ENCODE measurements around the gene CDK5. TPM values are rescaled to one million over a fixed set of nuclear protein-coding genes. Genes with fewer than 3 reads are reported as not detected.
"Not testable (repeated sequence)": the region's sequence is repeated elsewhere in the genome, so short reads cannot be mapped to it uniquely, and the experiment has no call there.

CDK5 gene
- polyA plus RNA-seq, 12 donors: 7.7 to 12.7 (median 8.8) TPM; not detected in 2

DNA sequence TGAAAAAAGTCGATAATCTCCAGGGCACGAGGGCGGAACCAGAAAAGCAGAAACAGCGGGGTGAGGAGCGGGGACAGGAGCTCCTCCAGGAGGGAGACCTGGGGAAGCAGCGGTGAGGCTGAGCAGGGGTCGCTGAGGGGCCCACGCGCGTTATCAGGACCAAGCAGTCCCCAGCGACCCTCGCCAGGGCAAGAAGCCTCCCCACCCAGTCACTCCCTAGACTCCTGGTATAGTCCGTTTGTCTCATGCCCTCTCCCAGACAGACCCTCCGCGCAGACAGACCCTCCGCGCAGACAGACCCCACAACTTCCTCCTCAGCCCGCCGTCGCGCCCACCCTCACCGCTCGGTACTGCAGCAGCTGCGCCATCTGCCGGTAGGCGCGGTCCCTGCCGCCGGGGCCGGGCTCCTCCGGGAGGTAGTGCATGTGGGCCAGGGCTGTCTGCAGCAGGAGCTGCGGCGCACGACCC, 39.7 kb downstream of the CDK5 start:
- DNase-seq: no peak

GRCh38 chr7:151017370-151017952, 40.2 kb downstream of the CDK5 start:
- no peak for DNase-seq

DNA sequence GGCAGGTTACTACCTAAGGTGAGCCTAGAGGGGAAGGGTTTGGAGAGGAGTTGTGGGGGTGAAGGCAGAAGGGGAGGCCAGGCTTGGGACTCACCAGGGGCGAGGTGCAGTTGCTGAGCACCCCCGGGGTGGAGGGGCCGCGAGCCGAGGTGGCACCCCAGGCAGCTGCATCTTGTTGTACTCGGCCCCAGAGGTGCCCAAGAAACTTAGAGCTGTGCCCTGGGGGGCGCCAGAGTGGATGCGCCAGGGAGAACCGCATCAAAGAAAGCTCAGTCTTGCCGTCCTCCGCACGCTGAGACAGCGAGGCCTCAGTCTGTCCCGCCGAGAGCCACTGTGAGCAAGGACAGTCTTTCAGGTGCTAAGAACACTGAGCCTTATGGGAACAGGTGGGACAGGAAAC, 40.8 kb downstream of the CDK5 start:
- DNase-seq: no peak

DNA sequence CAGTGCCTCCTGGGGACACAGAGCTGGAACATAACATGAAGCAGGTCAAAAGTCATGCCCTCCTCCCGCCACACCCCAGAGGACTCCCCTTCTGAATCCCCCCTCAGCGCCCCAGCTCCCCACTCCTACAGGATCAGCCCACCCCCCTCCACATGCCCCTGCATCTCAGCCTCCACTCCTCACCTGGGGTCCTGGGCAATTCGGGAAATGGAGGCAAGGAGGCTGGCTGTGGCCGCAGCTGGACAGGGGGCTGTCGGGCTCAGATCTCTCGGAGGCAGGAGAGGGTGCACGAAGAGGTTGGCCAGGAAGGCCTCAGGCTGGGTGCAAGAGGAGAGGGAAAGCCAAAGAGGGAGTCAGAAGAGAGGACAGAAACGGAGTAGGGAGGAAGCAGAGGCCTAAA, 41.2 kb downstream of the CDK5 start:
- DNase-seq: no peak

DNA sequence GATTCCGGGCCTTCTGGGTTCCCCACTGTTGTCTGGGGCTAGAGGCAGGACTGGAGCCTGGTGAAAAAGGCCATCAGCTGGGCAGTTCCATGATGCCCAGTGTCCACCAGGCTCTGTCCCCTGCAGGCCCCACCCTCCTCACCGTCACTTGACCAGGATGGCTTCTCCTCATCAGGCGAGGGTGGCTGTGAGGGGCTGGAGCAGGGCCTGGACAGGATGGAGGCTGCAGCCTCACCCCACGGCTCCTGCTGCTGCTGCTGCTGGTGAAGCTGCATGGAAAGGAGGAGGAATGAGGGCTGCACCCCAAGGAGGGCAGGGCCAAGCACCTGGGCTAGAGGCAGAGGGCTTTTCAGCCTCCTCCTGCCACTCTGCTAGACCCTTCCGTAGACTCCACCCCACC, 41.7 kb downstream of the CDK5 start:
- no peak for DNase-seq

- DNase-seq: no peak
These were observed 42.7 kb downstream of the CDK5 start for GRCh38 chr7:151014950-151015349.

GRCh38 chr7:151013733-151014497, 43.8 kb downstream of the CDK5 start:
- DNase-seq: peak; percentile 77

DNA sequence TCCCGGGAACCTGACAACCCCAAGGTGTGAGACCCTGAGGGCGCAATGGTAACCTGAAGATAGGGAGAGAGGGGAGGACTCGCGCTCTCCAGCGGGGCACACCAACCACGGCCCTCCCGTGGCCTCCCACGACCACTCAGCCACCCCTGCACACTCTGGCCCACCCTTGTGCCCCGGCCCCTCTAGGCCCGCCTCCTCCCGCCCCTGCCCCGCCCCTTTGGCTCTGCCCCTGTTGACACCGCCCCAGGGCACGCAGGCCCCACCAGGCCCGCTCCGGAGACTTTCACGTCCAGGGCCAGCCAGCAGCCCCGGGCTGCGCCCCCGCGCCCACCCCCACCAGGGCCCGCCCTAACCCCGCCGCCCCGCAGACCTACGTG, 44.4 kb downstream of the CDK5 start:
- DNase-seq: no peak

- DNase-seq: no peak
These were observed 44.8 kb downstream of the CDK5 start for GRCh38 chr7:151012911-151013347.

DNA sequence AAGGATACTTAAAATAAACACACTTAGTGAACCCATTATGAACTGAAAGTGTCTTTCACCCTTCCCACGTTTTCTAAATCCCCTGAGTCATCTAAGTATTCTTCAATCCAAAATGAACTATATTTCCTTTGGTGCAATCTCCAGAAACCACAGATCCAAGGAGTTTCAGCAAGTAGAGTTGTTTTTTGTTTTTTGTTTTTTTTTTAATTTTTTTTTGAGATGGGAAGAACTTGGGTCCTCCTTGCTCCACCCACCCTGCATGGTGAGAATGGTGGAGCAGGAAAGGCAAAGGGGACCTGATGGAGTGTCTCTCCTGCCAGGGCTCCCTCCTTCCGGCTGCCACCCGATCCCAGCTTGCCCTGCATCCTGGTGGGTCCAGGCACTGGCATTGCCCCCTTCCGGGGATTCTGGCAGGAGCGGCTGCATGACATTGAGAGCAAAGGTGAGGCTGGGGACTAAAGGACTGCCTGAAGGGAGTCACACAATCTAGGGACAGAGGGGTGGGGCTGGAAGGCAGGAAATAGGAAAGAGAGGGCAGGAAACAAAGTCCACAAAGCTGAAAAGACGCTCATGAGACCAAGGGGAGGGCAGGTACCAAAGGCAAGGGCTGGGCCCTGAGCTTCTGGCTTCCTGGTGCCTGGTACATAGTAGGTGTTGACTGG, 45.5 kb downstream of the CDK5 start:
- DNase-seq: no peak

DNA sequence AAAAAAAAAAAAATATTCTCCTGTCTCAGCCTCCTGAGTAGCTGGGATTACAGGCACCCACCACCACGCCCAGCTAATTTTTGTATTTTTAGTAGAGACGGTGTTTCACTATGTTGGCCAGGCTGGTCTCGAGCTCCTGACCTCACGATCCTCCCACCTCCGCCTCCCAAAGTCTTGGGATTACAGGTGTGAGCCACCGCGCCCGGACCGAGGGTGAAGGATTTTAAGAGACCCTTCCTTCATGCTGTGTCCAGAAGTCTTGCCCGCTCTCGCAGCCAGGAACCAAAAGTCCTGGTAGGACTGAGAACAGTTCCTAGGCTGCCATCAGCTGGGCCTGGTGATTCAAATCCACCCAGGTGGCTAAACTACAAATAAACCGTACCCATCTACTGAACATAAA, 46.1 kb downstream of the CDK5 start:
- DNase-seq: not testable (repeated sequence)

GRCh38 chr7:151011097-151011409, 46.6 kb downstream of the CDK5 start:
- DNase-seq: no peak

GRCh38 chr7:151010307-151011096, 47.2 kb downstream of the CDK5 start:
- DNase-seq: no peak

DNA sequence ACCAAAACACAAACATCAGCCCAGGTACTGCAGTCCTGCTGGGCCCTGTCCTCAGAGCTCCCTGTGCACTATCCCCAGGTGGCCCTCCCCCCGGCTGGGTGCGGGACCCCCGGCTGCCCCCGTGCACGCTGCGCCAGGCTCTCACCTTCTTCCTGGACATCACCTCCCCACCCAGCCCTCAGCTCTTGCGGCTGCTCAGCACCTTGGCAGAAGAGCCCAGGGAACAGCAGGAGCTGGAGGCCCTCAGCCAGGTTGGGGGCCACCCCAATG, 47.7 kb downstream of the CDK5 start:
- no peak for DNase-seq

DNA sequence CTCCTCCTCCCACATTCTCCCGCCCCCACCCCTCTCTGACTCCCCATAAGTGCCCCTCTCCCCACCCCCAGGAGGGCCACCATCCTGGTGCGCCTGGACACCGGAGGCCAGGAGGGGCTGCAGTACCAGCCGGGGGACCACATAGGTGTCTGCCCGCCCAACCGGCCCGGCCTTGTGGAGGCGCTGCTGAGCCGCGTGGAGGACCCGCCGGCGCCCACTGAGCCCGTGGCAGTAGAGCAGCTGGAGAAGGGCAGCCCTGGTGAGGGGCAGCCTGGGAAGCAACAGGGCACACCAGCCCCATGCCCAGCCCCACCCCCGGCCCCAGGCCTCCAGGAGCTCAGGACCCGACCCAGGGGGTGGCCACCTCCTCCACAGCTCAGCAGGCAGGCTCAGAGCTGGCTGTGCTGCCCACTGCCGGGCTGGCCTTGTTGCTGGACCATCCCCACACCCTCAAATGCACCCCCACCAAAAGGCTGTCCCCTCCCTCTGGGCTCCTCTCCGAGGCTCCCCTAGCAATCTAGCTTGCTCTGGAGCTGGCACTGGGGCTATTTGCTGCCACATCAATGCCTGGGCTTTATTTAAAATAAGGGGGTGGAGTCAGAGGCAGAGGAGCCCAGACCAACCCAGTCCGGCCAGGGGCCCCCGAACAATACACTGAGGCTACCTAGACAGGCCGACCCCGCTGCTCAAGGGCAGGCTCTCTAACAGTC, 48.2 kb downstream of the CDK5 start:
- DNase-seq: no peak

- DNase-seq: peak; percentile 50
These were observed 49.0 kb downstream of the CDK5 start for GRCh38 chr7:151008511-151009323.

DNA sequence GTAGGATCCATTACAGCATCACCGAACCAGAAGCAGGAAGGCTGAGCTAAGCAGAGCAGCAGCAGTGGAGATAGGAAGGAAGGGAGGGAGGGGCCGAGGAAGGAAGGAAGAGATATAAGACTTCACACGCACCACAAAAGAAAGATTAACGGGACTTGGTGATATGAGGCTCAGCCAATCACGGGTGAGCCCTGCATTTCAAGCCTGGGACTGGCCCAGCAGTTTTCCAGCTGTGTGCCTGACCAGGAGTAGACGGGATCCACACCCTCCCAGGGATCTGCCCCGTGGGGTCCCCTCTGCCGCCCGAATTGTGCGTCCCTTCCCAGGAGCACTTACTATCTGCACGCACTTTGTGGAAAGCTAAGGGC, 49.6 kb downstream of the CDK5 start:
- DNase-seq: no peak

DNA sequence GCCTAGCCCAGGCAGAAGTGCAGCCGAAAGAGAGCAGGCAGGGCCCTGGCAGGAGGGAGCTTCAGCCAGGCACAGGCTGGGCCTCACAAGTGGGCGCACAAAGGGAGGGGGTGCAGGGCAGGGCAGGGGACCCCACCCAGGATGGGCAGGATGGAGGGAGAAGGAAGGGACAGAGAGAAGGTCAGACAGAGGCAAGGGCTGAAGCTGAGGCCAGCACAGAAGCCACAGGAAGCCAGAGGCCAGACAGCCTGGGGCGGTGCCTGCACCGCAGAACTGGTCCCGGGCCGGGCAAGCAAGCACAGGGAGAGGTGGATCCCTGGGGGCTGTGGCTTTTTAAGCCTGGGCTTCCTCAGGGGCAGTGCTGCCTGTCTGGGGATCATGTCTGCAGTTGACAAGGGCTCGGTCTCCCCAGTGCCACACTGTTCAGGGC, 50.2 kb downstream of the CDK5 start:
- DNase-seq: no peak

GRCh38 chr7:151006590-151007300, 51.0 kb downstream of the CDK5 start:
- DNase-seq: no peak

DNA sequence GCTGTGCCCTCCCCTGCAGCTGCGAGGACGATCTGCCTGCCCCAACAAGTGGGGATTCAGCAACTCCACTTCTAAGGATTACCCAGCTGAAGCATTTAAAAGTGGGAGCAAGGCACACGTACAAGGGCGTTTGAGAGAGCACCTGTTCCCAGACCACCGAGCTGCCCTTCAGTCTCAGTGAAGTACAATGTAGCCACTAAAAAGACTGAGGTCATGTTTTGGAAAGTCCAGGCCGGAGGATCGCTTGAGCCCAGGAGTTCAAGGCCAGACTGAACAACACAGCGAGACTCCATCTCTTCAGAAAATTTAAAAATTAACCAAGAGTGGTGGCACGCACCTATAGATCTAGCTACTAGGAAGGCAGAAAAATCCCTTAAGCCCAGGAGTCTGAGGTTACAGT, 52.1 kb downstream of the CDK5 start:
- no peak for DNase-seq
